Thoracic aorta (tissue), 2 donors: Measurements from ENCODE around the gene STOML1. TPM values are rescaled to one million over a fixed set of nuclear protein-coding genes. Genes with fewer than 3 reads are reported as not detected.
"Not testable (repeated sequence)": the region's sequence is repeated elsewhere in the genome, so short reads cannot be mapped to it uniquely, and the experiment has no call there.

Source experiments
- ATAC-seq: fragments of 150-250 bp; one replicate; pipeline ENCODE4 v1.8.0; 2017; ENCODE audit warnings: low read depth; ENCODE audit not compliant: insufficient number of reproducible peaks, low FRiP score
- DNase-seq: peaks from one replicate; pipeline ENCODE4 v3.0.0-alpha.2; 2020; ENCODE audit warnings: low spot score
- H3K27ac ChIP-seq, 2 donors: fragments of 200-600 bp; sonication (generic); 1 replicate in 1 of 2; 2 replicates in 1 of 2; pipeline ENCODE4 v1.5.1; 2016; ENCODE audit warnings: mild to moderate bottlenecking in 2 of 2, moderate library complexity in 2 of 2
- H3K27me3 ChIP-seq: fragments of 200-600 bp; sonication (generic); replicated peaks from 2 replicates; pipeline ENCODE4 v1.6.0; 2016; ENCODE audit warnings: mild to moderate bottlenecking; ENCODE audit not compliant: insufficient read depth
- H3K36me3 ChIP-seq: fragments of 200-600 bp; sonication (generic); one replicate; pipeline ENCODE4 v1.5.1; 2016
- H3K4me1 ChIP-seq, 2 donors: fragments of 200-600 bp; sonication (generic); 1 replicate in 1 of 2; 2 replicates in 1 of 2; pipeline versions ENCODE4 v1.5.1 to v1.6.0; 2016; ENCODE audit warnings: low read depth in 2 of 2, mild to moderate bottlenecking in 1 of 2; ENCODE audit not compliant: control insufficient read depth in 1 of 2
- H3K4me3 ChIP-seq: fragments of 200-600 bp; sonication (generic); 2 replicates; pipeline ENCODE4 v1.5.1; 2016; ENCODE audit warnings: mild to moderate bottlenecking
- H3K9me3 ChIP-seq: fragments of 200-600 bp; sonication (generic); 2 replicates; pipeline ENCODE4 v1.5.1; 2016
- CTCF ChIP-seq: fragments of 200-600 bp; sonication (generic); IDR thresholded peaks from one replicate; pipeline ENCODE4 v1.5.1; 2019; ENCODE audit warnings: antibody characterized with exemption
- total RNA-seq, 2 donors: library from RNA; depleted of rRNA; stranded (reverse); fragments of >200 nt; gene quantifications; one replicate each; pipeline versions ENCODE4 v1.1.0 to v1.2.3, GENCODE V29; 2016

STOML1 gene
- total RNA-seq, 2 donors from 2014 or later = 23.6 to 37.9 TPM

- H3K4me3 ChIP-seq = no peak overlapping the region
- peaks cover 70 to 94% of the 10 kb centered on the region in 2 donors for H3K4me1 ChIP-seq
- no peak for ATAC-seq
- no peaks in the 10 kb centered on the region for H3K27me3 ChIP-seq
- H3K36me3 ChIP-seq = no peaks in the 10 kb centered on the region
- DNase-seq = no peak
- TF ChIP-seq CTCF = no peak
- no peaks in the 10 kb centered on the region for H3K9me3 ChIP-seq
- peak overlapping the region; percentile 93 to 95 for H3K27ac ChIP-seq
These were observed 53.0 kb downstream of the STOML1 start for GRCh38 chr15:73939138-73939537.

GRCh38 chr15:73938516-73938915 is 53.6 kb downstream of the STOML1 start:
- H3K4me3 ChIP-seq, DNase-seq, H3K9me3 ChIP-seq, H3K36me3 ChIP-seq, ATAC-seq, H3K27me3 ChIP-seq: not testable (repeated sequence)
- Histone ChIP-seq H3K4me1 (peaks cover 67 to 88% of the 10 kb centered on the region in 2 donors), H3K27ac (peak overlapping the region in 1 of 2 donors; percentile 95)

- DNase-seq (no peak), ATAC-seq (no peak)
- Histone ChIP-seq H3K27me3 (no peaks in the 10 kb centered on the region), H3K4me3 (no peak overlapping the region), H3K36me3 (no peaks in the 10 kb centered on the region), H3K4me1 (peaks cover 63 to 86% of the 10 kb centered on the region in 2 donors), H3K9me3 (no peaks in the 10 kb centered on the region), H3K27ac (peak overlapping the region; percentile 84 to 88)
- TF ChIP-seq CTCF = no peak
These were observed 54.4 kb downstream of the STOML1 start for GRCh38 chr15:73937726-73938125.

DNA sequence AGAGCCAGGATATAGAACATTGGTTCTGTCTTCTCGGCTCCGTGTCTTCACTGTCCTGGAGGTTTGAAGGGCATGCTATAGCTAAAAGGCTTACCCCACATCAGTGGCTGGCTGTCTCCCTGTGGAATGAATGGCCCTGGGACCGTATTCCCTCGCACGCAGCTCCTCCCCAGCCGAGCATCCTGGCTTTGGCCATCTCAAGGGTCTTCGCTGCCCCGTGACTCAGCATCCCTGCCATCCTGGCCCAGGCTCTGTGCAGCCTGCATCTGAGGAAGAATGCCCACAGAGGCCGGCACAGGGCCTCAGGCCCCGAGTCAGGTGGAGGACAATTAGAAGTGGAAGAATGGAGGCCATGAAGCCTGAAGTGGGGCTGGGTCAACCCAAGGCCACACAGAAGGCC is 54.8 kb downstream of the STOML1 start:
- ATAC-seq (no peak), DNase-seq (no peak)
- Histone ChIP-seq H3K27ac (peak overlapping the region; percentile 84 to 88), H3K4me3 (peak overlapping the region; percentile 21), H3K4me1 (peaks cover 58 to 86% of the 10 kb centered on the region in 2 donors), H3K36me3 (no peaks in the 10 kb centered on the region), H3K9me3 (no peaks in the 10 kb centered on the region), H3K27me3 (no peaks in the 10 kb centered on the region)
- TF ChIP-seq CTCF = no peak

- no peak for TF ChIP-seq CTCF
- no peak for DNase-seq
- Histone ChIP-seq H3K4me3 (peak overlapping the region; percentile 21), H3K4me1 (peaks cover 58 to 84% of the 10 kb centered on the region in 2 donors), H3K9me3 (no peaks in the 10 kb centered on the region), H3K27me3 (no peaks in the 10 kb centered on the region), H3K27ac (peak overlapping the region; percentile 84 to 88), H3K36me3 (no peaks in the 10 kb centered on the region)
- ATAC-seq = no peak
These were observed 55.4 kb downstream of the STOML1 start for GRCh38 chr15:73936588-73937290.
